PC-9 (cell line): ENCODE data around the gene COQ9.

Experiments
- CTCF ChIP-seq: fragments of 200-600 bp; sonication (generic); conservative IDR thresholded peaks from 2 replicates; pipeline ENCODE4 v1.6.1; 2017; ENCODE audit warnings: mixed run types, antibody characterized with exemption, mild to moderate bottlenecking, moderate library complexity
- EZH2 ChIP-seq: fragments of 200-600 bp; sonication (generic); IDR thresholded peaks from 2 replicates; pipeline ENCODE4 v1.8.0; 2017; ENCODE audit warnings: antibody characterized with exemption, low read depth

GRCh38 chr16:57501492-57501891, 54.2 kb downstream of the COQ9 start:
- no peak for TF ChIP-seq CTCF
- no peak for TF ChIP-seq EZH2
